Measurements from ENCODE around the gene CAND2.

GRCh38 chr3:12756635-12757034 lies 39.8 kb upstream of the CAND2 start:
- no peak for TF ChIP-seq EZH2 (IDR thresholded peaks at IDR 0.05; ENCODE audit: insufficient read depth, poor library complexity, severe bottlenecking)
- TF ChIP-seq EZH2phosphoT487 (IDR thresholded peaks at IDR 0.05; ENCODE audit: insufficient read depth, low read depth) = no peak
